K562 (cell line): ENCODE data around the gene ARHGEF12.

ENCODE experiments used
- BCOR ChIP-seq: fragments of 450-650 bp; IDR thresholded peaks from 2 replicates; pipeline ENCODE4 v1.6.1; 2016
- CHD1 ChIP-seq: fragments of 200-600 bp; sonication (generic); IDR thresholded peaks from one replicate; pipeline ENCODE4 v1.6.1; 2012; ENCODE audit warnings: mild to moderate bottlenecking, moderate library complexity, low read length, inconsistent platforms
- GATA2 ChIP-seq: sonication (generic); formaldehyde crosslinking; IDR thresholded peaks from 2 replicates; pipeline ENCODE4 v1.4.0; 2020; ENCODE audit warnings: mild to moderate bottlenecking, missing genetic modification reagents
- SP2 ChIP-seq: IDR thresholded peaks from 2 replicates; pipeline ENCODE4 v1.6.1; 2011; ENCODE audit warnings: mild to moderate bottlenecking, low read depth, low read length, moderate library complexity; ENCODE audit not compliant: poor library complexity, severe bottlenecking; ENCODE audit errors: extremely low read depth
- TF ChIP-seq, protein P1 (sequence below): sonication (generic); formaldehyde crosslinking; IDR thresholded peaks from 2 replicates; pipeline ENCODE4 v1.8.1; 2023; ENCODE audit warnings: mild to moderate bottlenecking, missing genetic modification reagents, moderate library complexity
- TF ChIP-seq, protein P2 (sequence below): sonication (generic); formaldehyde crosslinking; IDR thresholded peaks from 2 replicates; pipeline ENCODE4 v1.8.0; 2022; ENCODE audit warnings: missing genetic modification reagents, mild to moderate bottlenecking, borderline replicate concordance
- TF ChIP-seq, protein P3 (sequence below), 2 experiments: fragments of 450-650 bp; formaldehyde crosslinking in 1 of 2; IDR thresholded peaks; 2 replicates each; pipeline versions ENCODE4 v1.4.0 to v1.6.1; 2014 to 2020; ENCODE audit warnings: mild to moderate bottlenecking in 2 of 2, borderline replicate concordance in 1 of 2, low read depth in 1 of 2
- TF ChIP-seq, protein P4 (sequence below), 3 experiments: IDR thresholded peaks in 2 of 3; conservative IDR thresholded peaks in 1 of 3; 2 replicates each; pipeline ENCODE4 v1.5.1; 2011 to 2012; ENCODE audit warnings: low read length in 3 of 3, mild to moderate bottlenecking in 3 of 3, control low read depth in 2 of 3, improper control_type of control experiment in 1 of 3, inconsistent platforms in 1 of 3, low read depth in 1 of 3, mixed read lengths in 1 of 3, moderate library complexity in 1 of 3; ENCODE audit not compliant: insufficient read depth in 2 of 3
- TF ChIP-seq, protein P5 (sequence below), 2 experiments: IDR thresholded peaks; 2 replicates each; pipeline ENCODE4 v1.6.1; 2012; ENCODE audit warnings: improper control_type of control experiment in 2 of 2, low read depth in 2 of 2, low read length in 2 of 2, borderline replicate concordance in 1 of 2

DNA sequence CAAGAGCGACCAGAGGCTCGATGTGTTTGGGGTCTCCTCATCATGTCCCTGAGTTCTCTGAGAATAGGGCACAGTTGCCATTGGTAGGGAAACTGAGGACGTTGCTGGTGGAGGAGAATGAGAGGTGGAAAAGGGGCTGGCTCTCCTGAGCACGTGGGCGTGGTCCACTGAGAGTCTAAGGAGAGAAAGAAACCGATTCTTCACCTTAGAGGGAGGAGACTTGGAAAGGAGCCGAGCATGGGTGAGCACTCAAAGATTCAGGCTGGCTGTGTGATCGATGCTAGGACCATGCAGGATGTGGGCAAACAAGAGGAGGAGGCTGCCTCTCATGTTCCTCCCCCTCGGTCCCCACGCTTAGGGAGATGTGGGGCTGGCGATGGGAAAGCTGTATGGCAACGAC lies 30.9 kb upstream of the ARHGEF12 start:
- TF ChIP-seq GATA2 (CRISPR knock-in tag) (no peak), CHD1 (no peak), SP2 (no peak), BCOR (no peak)
- TF ChIP-seq, protein P1, sequence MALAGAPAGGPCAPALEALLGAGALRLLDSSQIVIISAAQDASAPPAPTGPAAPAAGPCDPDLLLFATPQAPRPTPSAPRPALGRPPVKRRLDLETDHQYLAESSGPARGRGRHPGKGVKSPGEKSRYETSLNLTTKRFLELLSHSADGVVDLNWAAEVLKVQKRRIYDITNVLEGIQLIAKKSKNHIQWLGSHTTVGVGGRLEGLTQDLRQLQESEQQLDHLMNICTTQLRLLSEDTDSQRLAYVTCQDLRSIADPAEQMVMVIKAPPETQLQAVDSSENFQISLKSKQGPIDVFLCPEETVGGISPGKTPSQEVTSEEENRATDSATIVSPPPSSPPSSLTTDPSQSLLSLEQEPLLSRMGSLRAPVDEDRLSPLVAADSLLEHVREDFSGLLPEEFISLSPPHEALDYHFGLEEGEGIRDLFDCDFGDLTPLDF (CRISPR knock-in tag): no peak
- TF ChIP-seq, protein P2, sequence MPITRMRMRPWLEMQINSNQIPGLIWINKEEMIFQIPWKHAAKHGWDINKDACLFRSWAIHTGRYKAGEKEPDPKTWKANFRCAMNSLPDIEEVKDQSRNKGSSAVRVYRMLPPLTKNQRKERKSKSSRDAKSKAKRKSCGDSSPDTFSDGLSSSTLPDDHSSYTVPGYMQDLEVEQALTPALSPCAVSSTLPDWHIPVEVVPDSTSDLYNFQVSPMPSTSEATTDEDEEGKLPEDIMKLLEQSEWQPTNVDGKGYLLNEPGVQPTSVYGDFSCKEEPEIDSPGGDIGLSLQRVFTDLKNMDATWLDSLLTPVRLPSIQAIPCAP (CRISPR knock-in tag): no peak
- TF ChIP-seq, protein P3, sequence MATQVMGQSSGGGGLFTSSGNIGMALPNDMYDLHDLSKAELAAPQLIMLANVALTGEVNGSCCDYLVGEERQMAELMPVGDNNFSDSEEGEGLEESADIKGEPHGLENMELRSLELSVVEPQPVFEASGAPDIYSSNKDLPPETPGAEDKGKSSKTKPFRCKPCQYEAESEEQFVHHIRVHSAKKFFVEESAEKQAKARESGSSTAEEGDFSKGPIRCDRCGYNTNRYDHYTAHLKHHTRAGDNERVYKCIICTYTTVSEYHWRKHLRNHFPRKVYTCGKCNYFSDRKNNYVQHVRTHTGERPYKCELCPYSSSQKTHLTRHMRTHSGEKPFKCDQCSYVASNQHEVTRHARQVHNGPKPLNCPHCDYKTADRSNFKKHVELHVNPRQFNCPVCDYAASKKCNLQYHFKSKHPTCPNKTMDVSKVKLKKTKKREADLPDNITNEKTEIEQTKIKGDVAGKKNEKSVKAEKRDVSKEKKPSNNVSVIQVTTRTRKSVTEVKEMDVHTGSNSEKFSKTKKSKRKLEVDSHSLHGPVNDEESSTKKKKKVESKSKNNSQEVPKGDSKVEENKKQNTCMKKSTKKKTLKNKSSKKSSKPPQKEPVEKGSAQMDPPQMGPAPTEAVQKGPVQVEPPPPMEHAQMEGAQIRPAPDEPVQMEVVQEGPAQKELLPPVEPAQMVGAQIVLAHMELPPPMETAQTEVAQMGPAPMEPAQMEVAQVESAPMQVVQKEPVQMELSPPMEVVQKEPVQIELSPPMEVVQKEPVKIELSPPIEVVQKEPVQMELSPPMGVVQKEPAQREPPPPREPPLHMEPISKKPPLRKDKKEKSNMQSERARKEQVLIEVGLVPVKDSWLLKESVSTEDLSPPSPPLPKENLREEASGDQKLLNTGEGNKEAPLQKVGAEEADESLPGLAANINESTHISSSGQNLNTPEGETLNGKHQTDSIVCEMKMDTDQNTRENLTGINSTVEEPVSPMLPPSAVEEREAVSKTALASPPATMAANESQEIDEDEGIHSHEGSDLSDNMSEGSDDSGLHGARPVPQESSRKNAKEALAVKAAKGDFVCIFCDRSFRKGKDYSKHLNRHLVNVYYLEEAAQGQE (IDR thresholded peaks at IDR 0.05; ENCODE audit: borderline replicate concordance): no peak
- TF ChIP-seq, protein P3 (CRISPR knock-in tag; IDR thresholded peaks at IDR 0.05; ENCODE audit: low read depth): no peak
- TF ChIP-seq, protein P4, sequence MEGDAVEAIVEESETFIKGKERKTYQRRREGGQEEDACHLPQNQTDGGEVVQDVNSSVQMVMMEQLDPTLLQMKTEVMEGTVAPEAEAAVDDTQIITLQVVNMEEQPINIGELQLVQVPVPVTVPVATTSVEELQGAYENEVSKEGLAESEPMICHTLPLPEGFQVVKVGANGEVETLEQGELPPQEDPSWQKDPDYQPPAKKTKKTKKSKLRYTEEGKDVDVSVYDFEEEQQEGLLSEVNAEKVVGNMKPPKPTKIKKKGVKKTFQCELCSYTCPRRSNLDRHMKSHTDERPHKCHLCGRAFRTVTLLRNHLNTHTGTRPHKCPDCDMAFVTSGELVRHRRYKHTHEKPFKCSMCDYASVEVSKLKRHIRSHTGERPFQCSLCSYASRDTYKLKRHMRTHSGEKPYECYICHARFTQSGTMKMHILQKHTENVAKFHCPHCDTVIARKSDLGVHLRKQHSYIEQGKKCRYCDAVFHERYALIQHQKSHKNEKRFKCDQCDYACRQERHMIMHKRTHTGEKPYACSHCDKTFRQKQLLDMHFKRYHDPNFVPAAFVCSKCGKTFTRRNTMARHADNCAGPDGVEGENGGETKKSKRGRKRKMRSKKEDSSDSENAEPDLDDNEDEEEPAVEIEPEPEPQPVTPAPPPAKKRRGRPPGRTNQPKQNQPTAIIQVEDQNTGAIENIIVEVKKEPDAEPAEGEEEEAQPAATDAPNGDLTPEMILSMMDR (IDR thresholded peaks at IDR 0.05 in 2 of 3, conservative IDR thresholded peaks at IDR 0.05 in 1 of 3; ENCODE audit: insufficient read depth in 2 of 3, low read depth in 1 of 3, low read length in 3 of 3): no peak
- TF ChIP-seq, protein P5, sequence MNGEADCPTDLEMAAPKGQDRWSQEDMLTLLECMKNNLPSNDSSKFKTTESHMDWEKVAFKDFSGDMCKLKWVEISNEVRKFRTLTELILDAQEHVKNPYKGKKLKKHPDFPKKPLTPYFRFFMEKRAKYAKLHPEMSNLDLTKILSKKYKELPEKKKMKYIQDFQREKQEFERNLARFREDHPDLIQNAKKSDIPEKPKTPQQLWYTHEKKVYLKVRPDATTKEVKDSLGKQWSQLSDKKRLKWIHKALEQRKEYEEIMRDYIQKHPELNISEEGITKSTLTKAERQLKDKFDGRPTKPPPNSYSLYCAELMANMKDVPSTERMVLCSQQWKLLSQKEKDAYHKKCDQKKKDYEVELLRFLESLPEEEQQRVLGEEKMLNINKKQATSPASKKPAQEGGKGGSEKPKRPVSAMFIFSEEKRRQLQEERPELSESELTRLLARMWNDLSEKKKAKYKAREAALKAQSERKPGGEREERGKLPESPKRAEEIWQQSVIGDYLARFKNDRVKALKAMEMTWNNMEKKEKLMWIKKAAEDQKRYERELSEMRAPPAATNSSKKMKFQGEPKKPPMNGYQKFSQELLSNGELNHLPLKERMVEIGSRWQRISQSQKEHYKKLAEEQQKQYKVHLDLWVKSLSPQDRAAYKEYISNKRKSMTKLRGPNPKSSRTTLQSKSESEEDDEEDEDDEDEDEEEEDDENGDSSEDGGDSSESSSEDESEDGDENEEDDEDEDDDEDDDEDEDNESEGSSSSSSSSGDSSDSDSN (IDR thresholded peaks at IDR 0.05; ENCODE audit: borderline replicate concordance in 1 of 2, low read depth in 2 of 2, low read length in 2 of 2): no peak
